ENCODE results near the gene PGM2.

The PGM2 gene

DNA sequence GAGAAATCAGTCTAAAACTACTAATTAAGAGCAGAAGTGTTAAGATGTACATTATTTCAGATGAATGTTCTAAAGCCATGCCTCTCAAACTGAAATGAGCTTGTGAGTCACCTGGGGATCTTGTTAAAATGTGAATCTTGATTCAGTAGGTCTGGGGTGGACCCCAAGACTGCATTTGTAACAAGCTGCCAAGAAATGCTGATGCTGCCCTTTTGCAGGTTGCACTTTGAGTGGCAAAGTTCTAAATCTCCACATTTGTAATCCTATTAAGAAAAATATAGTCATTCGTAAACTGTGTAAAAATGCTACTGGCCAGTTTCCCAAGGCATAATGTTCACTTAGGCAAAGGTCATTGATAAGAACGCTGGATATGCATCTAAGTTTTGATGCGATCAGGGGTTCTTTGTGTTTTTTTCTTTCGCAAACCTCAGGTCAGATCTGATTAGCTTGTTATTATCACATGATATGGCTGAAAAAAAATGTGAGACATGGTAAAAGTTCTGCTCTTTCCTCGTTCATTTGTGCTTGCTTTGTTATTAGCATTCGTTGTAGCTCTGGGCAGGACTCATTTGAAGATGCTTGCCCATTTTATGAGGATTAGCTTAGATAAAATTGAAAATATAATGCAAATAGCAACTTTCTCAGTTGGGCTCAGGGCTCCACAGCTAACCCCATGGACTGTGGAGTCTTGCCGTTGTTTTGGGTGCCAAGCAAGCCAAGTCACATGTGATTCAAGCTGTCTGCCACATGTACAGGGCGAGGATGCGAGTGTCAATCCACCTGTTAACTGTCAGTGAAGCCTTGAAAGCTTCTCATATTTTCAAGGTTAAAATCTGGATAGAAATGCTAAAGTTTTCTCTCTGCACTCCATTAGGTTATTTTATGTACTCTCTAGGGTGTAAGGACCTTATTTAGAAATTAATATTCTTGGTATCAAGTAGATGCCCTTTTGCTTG, 76.5 kb downstream of the PGM2 start:
- no peak for DNase-seq (ENCODE audit: low spot score)

DNA sequence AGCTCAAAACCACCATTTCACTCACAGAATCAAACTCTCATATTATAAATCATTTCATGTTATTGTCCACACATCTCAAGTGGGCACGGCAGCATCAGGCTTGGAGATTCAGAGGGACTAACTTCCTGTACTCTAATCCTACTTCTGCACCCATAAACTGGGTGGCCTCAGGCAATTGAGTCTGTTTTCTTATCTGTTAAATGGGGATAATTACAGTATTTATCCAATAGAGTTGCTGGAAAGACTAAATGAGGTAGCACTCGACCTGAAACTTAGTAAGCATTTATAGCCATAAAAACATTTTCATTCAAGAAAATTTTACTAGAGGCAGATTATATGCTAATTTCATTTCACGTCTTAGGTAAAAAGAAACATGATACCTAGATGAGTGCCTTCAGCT, 77.4 kb downstream of the PGM2 start:
- no peak for DNase-seq (ENCODE audit: low spot score)

DNA sequence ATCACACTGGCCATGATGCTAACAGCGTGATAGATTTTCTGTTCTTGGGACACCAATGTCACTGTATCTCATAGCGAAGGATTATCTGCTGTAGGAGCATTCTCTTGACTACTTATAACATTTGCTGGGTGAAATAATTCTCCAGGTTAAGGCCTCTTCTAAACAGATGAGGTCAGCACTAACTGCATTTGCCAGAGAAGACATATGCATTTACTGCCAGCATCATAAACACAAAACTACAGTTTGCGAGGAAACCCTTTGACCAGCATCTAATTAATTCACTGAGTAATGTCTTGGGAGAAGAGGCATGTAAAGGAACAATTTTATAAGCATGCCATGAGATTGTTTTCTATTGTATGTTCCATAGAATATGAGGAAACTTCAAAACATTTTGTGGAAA, 78.3 kb downstream of the PGM2 start:
- DNase-seq (ENCODE audit: low spot score), result no peak

DNA sequence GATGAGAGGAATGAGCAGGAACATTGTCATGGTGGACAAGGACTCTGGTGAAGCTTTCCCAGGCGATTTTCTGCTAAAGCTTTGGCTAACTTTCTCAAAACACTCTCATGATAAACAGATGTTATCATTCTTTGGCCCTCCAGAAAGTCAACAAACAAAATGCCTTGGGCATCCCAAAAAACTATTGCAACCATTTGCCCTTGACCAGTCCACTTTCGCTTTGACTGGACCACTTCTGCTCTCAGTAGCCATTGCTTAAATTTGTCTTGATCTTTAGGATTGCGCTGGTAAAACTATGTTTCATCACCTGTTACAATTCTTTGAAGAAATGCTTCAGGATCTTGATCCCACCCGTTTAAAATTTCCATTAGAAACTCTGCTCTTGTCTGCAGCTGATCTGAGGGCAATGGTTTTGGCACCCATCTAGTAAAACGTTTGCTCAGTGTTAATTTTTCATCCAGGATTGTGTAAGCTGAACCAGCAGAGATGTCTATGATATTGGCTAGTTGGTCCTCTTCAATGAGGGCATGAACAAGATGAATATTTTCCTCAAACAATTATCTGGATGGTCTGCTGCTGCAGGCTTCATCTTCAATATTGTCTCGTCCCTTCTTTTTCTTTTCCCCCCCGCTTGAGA, 79.2 kb downstream of the PGM2 start:
- no peak for DNase-seq (ENCODE audit: low spot score)

DNA sequence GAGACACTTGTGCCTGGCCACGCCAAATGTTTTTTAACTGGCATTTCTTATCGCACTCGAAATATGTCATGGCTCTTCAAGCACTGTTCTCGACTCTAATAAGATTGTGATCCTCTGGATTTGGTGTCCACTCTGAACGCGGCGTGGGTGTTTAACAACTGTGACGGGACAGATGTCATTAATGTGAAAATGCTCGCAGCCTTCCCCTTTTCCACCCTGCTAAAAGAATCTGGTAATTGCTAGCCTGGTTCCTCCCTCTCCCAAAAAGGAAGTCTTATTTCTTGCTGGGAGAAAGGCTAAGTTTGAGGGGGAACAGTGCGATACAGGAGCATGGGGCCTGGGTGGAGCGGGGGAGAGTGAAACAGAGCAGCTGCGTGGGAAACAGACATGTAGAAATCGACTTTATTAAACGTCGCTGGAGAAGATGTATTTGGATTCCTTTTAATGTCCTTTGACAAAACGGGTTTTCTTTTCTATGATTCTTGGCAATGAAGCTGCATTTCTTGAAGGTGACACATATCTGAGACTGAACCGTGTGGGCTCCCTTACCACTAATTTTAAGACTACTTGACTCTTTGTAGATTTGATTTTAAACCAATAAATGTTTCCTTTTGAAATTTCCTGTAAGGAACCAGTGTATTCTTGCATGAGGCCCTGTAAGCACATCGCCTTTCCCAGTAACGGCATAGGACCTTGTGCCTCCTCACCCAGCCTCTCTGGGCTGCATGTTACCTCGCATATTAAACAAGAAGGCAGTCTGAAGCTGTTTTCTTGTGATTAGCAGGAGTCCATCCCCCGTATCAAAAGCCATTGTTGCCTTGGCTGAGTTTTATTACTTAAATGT, 82.2 kb downstream of the PGM2 start:
- DNase-seq (ENCODE audit: low spot score), result no peak

DNA sequence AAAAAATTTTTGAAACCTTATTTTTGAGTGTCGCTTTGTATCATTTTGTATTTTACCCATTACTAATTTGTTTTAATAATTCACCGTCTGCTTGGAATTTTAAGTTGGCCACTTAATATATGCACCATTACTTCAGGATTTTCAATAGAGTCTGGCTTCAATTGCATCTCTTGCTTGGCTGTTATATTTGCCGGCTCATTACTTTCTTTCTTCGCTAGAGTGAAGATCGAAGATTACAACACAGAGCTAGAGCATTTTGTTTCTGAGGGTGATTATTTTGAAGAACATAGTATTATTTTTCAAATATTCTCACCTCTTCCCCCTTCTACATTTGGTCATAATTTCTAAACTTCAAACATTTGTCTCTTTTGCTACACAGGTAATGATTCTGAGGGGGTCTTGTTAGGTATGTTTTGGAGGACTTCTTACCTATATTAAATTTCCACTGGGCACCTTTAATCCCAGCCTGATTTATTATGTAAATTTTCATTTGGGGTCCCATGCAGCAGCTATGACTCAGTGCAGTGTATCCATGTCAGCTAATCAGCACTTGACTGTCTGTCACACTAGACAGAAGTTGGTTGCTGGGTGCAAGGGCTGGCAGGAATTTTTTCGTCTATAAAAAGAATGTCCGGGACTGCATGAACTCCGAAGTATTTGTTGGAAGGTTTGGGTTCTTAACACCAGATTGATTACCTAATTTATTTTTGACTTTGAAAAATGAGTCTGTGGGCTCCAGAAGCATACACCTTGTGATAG, 83.0 kb downstream of the PGM2 start:
- DNase-seq (ENCODE audit: low spot score), result no peak

DNA sequence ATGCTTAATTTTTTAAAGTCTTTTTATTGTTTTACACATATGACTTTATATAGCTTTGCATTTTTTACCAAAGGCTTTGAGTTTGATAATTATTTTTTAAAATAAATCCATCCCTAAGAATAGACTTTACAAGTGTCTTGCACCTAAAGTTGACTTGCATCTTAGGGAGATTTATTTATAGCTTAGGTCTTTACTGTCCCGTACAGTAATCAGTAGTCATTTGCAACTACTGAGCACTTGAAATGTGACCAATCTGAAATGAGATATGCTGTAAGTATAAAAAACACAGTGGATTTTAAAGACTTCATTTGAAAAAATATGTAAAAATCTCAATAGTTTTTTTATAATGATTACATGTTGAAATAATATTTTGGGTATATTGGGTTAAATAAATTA, 83.6 kb downstream of the PGM2 start:
- no peak for DNase-seq (ENCODE audit: low spot score)

Data from HuH-7.5 (cell line).